MM.1S (cell line): ENCODE data around the gene PYGB.

Experiments used
- CTCF ChIP-seq: fragments of 300-600 bp; sonication (generic); IDR thresholded peaks from 2 replicates; pipeline ENCODE4 v1.5.1; 2016; ENCODE audit warnings: antibody characterized with exemption, low read length, mixed read lengths
- EZH2 ChIP-seq: fragments of 300-600 bp; sonication (generic); optimal IDR thresholded peaks from 2 replicates; pipeline ENCODE3; 2017; ENCODE audit warnings: low read depth, mild to moderate bottlenecking, antibody characterized with exemption, low read length, mixed read lengths

DNA sequence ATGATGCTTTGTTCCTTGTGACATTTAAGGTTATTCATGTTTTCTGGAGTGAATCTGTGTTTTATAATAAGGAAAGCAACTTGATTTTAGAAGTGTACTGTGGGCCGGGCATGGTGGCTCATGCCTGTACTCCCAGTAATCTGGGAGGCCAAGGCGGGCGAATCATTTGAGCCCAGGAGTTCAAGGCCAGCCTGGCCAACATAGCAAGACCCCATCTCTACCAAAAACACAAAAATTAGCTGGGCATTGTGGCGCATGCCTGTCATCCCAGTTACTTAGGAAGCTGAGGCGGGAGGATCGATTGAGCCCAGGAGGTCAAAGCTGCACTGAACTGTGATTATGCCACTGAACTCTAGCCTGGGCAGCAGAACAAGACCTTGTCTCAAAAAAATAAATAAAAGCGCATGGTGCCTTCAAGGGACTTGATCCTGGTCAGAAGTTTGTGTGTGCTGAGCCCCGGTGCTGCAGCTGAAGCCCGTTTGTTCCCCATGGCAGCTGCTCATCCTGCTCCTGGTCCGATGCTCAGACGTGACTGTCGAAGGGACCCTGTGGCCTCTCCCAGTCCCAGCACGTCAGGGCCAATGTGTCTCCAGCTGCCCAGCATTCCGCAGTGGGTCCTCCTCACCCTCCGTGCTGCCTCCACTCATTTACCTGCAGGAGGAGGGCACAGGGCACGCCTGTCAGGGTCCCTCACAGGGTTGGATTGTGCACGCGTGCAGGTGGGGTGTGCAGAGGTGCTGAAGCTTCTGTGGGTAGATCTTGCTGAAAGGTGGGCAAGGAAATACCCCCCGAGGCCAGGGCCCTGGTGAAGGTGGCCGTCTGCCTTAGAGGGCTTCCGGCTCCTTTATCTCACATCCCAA is 34.1 kb upstream of the PYGB start:
- TF ChIP-seq CTCF = no peak
- TF ChIP-seq EZH2 = no peak
